NB4 (cell line): ENCODE results near the gene MFSD6.
"Not testable (repeated sequence)": the region's sequence is repeated elsewhere in the genome, so short reads cannot be mapped to it uniquely, and the experiment has no call there.

Experiments used
- MYC ChIP-seq: IDR thresholded peaks from 2 replicates; pipeline ENCODE4 v1.6.1; 2011; ENCODE audit warnings: low read depth, low read length
- POLR2A ChIP-seq: IDR thresholded peaks from 2 replicates; pipeline ENCODE4 v1.6.1; 2011; ENCODE audit warnings: mild to moderate bottlenecking; ENCODE audit not compliant: insufficient read length; ENCODE audit errors: extremely low read depth
- TF ChIP-seq, protein P1 (sequence below): IDR thresholded peaks from one replicate; pipeline ENCODE4 v1.5.1; 2012; ENCODE audit warnings: low read depth, low read length
- TF ChIP-seq, protein P2 (sequence below): IDR thresholded peaks from 2 replicates; pipeline ENCODE4 v1.6.1; 2011; ENCODE audit warnings: low read depth, low read length

GRCh38 chr2:190468354-190468753 lies 60.2 kb downstream of the MFSD6 start:
- TF ChIP-seq, protein P1, sequence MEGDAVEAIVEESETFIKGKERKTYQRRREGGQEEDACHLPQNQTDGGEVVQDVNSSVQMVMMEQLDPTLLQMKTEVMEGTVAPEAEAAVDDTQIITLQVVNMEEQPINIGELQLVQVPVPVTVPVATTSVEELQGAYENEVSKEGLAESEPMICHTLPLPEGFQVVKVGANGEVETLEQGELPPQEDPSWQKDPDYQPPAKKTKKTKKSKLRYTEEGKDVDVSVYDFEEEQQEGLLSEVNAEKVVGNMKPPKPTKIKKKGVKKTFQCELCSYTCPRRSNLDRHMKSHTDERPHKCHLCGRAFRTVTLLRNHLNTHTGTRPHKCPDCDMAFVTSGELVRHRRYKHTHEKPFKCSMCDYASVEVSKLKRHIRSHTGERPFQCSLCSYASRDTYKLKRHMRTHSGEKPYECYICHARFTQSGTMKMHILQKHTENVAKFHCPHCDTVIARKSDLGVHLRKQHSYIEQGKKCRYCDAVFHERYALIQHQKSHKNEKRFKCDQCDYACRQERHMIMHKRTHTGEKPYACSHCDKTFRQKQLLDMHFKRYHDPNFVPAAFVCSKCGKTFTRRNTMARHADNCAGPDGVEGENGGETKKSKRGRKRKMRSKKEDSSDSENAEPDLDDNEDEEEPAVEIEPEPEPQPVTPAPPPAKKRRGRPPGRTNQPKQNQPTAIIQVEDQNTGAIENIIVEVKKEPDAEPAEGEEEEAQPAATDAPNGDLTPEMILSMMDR = not testable (repeated sequence)
- TF ChIP-seq POLR2A, MYC: not testable (repeated sequence)
- TF ChIP-seq, protein P2, sequence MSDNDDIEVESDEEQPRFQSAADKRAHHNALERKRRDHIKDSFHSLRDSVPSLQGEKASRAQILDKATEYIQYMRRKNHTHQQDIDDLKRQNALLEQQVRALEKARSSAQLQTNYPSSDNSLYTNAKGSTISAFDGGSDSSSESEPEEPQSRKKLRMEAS = not testable (repeated sequence)
